K562 (cell line): ENCODE data around the gene MAP3K4. TPM values are rescaled to one million over a fixed set of nuclear protein-coding genes. Genes with fewer than 3 reads are reported as not detected.
A peak's percentile ranks its signal among the peaks of the same experiment; 100 is the strongest.

Experiments
- ELF4 ChIP-seq: fragments of 450-650 bp; formaldehyde crosslinking; IDR thresholded peaks from 2 replicates; pipeline ENCODE4 v1.4.0; 2022; ENCODE audit warnings: missing genetic modification characterization
- KAT8 ChIP-seq: fragments of 450-650 bp; IDR thresholded peaks from 2 replicates; pipeline ENCODE4 v1.6.1; 2016; ENCODE audit warnings: low read depth, mild to moderate bottlenecking
- MED1 ChIP-seq: sonication (generic); formaldehyde crosslinking; IDR thresholded peaks from 2 replicates; pipeline ENCODE4 v1.8.1; 2023; ENCODE audit warnings: missing genetic modification reagents, borderline replicate concordance
- MTA1 ChIP-seq: fragments of 450-650 bp; IDR thresholded peaks from 2 replicates; pipeline ENCODE4 v1.6.1; 2017; ENCODE audit warnings: borderline replicate concordance
- NCOA4 ChIP-seq: fragments of 450-650 bp; IDR thresholded peaks from 2 replicates; pipeline ENCODE4 v1.6.1; 2018; ENCODE audit warnings: mild to moderate bottlenecking; ENCODE audit not compliant: partially characterized antibody
- NFE2 ChIP-seq: IDR thresholded peaks from 2 replicates; pipeline ENCODE4 v1.6.1; 2014; ENCODE audit warnings: antibody characterized with exemption, low read depth
- POLR2H ChIP-seq: IDR thresholded peaks from 2 replicates; pipeline ENCODE4 v1.6.1; 2016; ENCODE audit warnings: missing genetic modification characterization, low read depth, mild to moderate bottlenecking, control low read depth, missing compliant biosample characterization, moderate library complexity
- POU5F1 ChIP-seq: fragments of 150-350 bp; IDR thresholded peaks from 2 replicates; pipeline ENCODE4 v1.6.1; 2014; ENCODE audit warnings: borderline replicate concordance, low read length, low read depth, mild to moderate bottlenecking; ENCODE audit not compliant: partially characterized antibody
- SIRT6 ChIP-seq: IDR thresholded peaks from one replicate; pipeline ENCODE4 v1.6.1; 2012; ENCODE audit warnings: low read depth, mild to moderate bottlenecking, control low read depth, inconsistent platforms, low read length, moderate library complexity
- TCF15 ChIP-seq: fragments of 250-450 bp; sonication (Bioruptor Pico); IDR thresholded peaks from 2 replicates; pipeline ENCODE4 v1.8.0; 2022; ENCODE audit warnings: moderate library complexity, mild to moderate bottlenecking, inconsistent platforms
- TRIM24 ChIP-seq, 2 experiments: fragments of 450-650 bp; IDR thresholded peaks; 2 replicates each; pipeline ENCODE4 v1.6.1; 2016
- ZBTB7A ChIP-seq: IDR thresholded peaks from 2 replicates; pipeline ENCODE4 v1.6.1; 2011; ENCODE audit warnings: low read depth, mild to moderate bottlenecking, low read length, moderate library complexity, borderline replicate concordance; ENCODE audit not compliant: control insufficient read depth
- polyA plus RNA-seq, 8 experiments: library from polyadenylated mRNA; depleted of rRNA in 4 of 8; stranded (reverse) in 5 of 8; unstranded in 3 of 8; fragments of >200 nt; fragmentation: Nextera tagmentation in 2 of 8; fragmentation: Illumina TruSeq in 1 of 8; extraction: Ambion mirVana in 2 of 8; extraction: Trizol in 1 of 8; gene quantifications; 2 replicates each; pipeline versions ENCODE4 v1.2.1 to v1.2.3, GENCODE V29; 2011 to 2014; ENCODE audit warnings: inconsistent platforms in 1 of 8, missing spikeins in 1 of 8
- total RNA-seq, 7 experiments: library from RNA; depleted of rRNA in 6 of 7; stranded (reverse); fragments of >200 nt in 6 of 7; fragmentation: Illumina TruSeq in 2 of 7; extraction: Trizol in 2 of 7; gene quantifications; 2 replicates each; pipeline versions ENCODE4 v1.2.1 to v1.2.3, GENCODE V29; 2011 to 2021; ENCODE audit warnings: low replicate concordance in 1 of 7
- TF ChIP-seq, protein P1 (sequence below), 2 experiments: fragments of 450-650 bp; IDR thresholded peaks; 2 replicates each; pipeline ENCODE4 v1.6.1; 2016

MAP3K4 gene
- total and polyA plus RNA-seq, 9 of the 15 experiments (the other 6 are each of a cell fraction or from before 2014, with no cell fraction given) = 21.0 to 77.2 (median 48.9) TPM

- TF ChIP-seq ZBTB7A = no peak
- peak; percentile 47 for TF ChIP-seq NCOA4
- no peak for TF ChIP-seq TCF15 (CRISPR knock-in tag)
- TF ChIP-seq, protein P1, sequence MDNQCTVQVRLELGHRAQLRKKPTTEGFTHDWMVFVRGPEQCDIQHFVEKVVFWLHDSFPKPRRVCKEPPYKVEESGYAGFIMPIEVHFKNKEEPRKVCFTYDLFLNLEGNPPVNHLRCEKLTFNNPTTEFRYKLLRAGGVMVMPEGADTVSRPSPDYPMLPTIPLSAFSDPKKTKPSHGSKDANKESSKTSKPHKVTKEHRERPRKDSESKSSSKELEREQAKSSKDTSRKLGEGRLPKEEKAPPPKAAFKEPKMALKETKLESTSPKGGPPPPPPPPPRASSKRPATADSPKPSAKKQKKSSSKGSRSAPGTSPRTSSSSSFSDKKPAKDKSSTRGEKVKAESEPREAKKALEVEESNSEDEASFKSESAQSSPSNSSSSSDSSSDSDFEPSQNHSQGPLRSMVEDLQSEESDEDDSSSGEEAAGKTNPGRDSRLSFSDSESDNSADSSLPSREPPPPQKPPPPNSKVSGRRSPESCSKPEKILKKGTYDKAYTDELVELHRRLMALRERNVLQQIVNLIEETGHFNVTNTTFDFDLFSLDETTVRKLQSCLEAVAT (IDR thresholded peaks at IDR 0.05) = 0 out of 4 replicates have a peak, but pooled peaks of 1 of the 2 experiments have one; percentile 35
- TF ChIP-seq SIRT6 = no peak
- no peak for TF ChIP-seq POLR2H
- no peak for TF ChIP-seq KAT8
- TF ChIP-seq ELF4 (CRISPR knock-in tag) = peak; percentile 84; the same call in 1 of the 2 replicates
- no peak for TF ChIP-seq MED1 (CRISPR knock-in tag)
- TF ChIP-seq MTA1 = peak; percentile 33; the same call in 1 of the 2 replicates
- TF ChIP-seq TRIM24 (IDR thresholded peaks at IDR 0.05) = 0 out of 4 replicates have a peak, but pooled peaks of 1 of the 2 experiments have one; percentile 10
- TF ChIP-seq NFE2 = no peak
- TF ChIP-seq POU5F1 = no peak
These were observed 46.3 kb downstream of the MAP3K4 start (continued) for GRCh38 chr6:161037873-161038228.
